H1 (cell line): ENCODE results near the gene LHX2. TPM values are rescaled to one million over a fixed set of nuclear protein-coding genes. Genes with fewer than 3 reads are reported as not detected.

Source experiments
- CTCF ChIA-PET: fragments of 300-600 bp; sonication (Branson Sonifier 250); formaldehyde crosslinking; loops from one replicate; lab custom pipeline; 2021; ENCODE audit not compliant: partially characterized antibody; lab: Charles Lee
- POLR2A ChIA-PET: fragments of 300-600 bp; sonication (Branson Sonifier 250); formaldehyde crosslinking; loops from one replicate; lab custom pipeline; 2021; ENCODE audit warnings: inconsistent platforms; ENCODE audit not compliant: partially characterized antibody; lab: Charles Lee
- DNase-seq, 2 experiments: peaks; one replicate each; pipeline versions ENCODE4 v3.0.0 to v3.0.0-alpha.2; 2010 to 2022; ENCODE audit warnings: low spot score in 2 of 2, low read depth in 1 of 2, mixed read lengths in 1 of 2
- FAIRE-seq: peaks from 2 replicates; lab custom pipeline; 2011; peaks lifted over from hg19 to GRCh38; lab: Jason Lieb, UNC
- H2AFZ ChIP-seq: 2 replicates; pipeline ENCODE4 v1.8.1; 2012; ENCODE audit warnings: low read length, inconsistent platforms
- H2AK5ac ChIP-seq: 2 replicates; pipeline ENCODE4 v1.6.1; 2013; ENCODE audit warnings: low read depth, low read length
- H2BK120ac ChIP-seq: replicated peaks from 2 replicates; pipeline ENCODE3; 2013; ENCODE audit warnings: low read depth, low read length, inconsistent platforms
- H2BK12ac ChIP-seq: 2 replicates; pipeline ENCODE4 v1.6.1; 2013; ENCODE audit warnings: low read depth, low read length
- H2BK15ac ChIP-seq: 2 replicates; pipeline ENCODE4 v1.6.1; 2013; ENCODE audit warnings: low read length
- H2BK20ac ChIP-seq: 2 replicates; pipeline ENCODE4 v1.6.1; 2013; ENCODE audit warnings: low read length
- H2BK5ac ChIP-seq: 2 replicates; pipeline ENCODE4 v1.6.1; 2013; ENCODE audit warnings: low read depth, low read length
- H3K14ac ChIP-seq: 2 replicates; pipeline ENCODE4 v1.6.1; 2013; ENCODE audit warnings: inconsistent platforms; ENCODE audit not compliant: insufficient read length
- H3K18ac ChIP-seq: 2 replicates; pipeline ENCODE4 v1.6.1; 2013; ENCODE audit warnings: low read length; ENCODE audit errors: extremely low read depth
- H3K23ac ChIP-seq: 2 replicates; pipeline ENCODE4 v1.6.1; 2013; ENCODE audit warnings: inconsistent platforms; ENCODE audit not compliant: insufficient read length
- H3K23me2 ChIP-seq: 2 replicates; pipeline ENCODE4 v1.6.1; 2013; ENCODE audit warnings: low read depth, low read length
- H3K27ac ChIP-seq: 2 replicates; pipeline ENCODE4 v1.6.1; 2011; ENCODE audit warnings: low read depth, low read length, inconsistent platforms
- H3K27me3 ChIP-seq, 4 experiments: replicated peaks in 1 of 4; 1 replicate in 1 of 4; 2 replicates in 3 of 4; pipeline versions ENCODE4 v1.6.1 to v1.8.1; 2011 to 2013; ENCODE audit warnings: low read length in 3 of 4, mild to moderate bottlenecking in 3 of 4, inconsistent platforms in 2 of 4, mixed read lengths in 2 of 4, moderate library complexity in 1 of 4; ENCODE audit not compliant: control insufficient read depth in 3 of 4, insufficient read depth in 3 of 4; ENCODE audit errors: extremely low read depth in 1 of 4
- H3K36me3 ChIP-seq, 4 experiments: 2 replicates each; pipeline versions ENCODE4 v1.6.1 to v1.8.1; 2011 to 2013; ENCODE audit warnings: mild to moderate bottlenecking in 4 of 4, low read length in 3 of 4, moderate library complexity in 2 of 4, control low read depth in 1 of 4, inconsistent platforms in 1 of 4; ENCODE audit not compliant: insufficient read depth in 4 of 4, control insufficient read depth in 2 of 4
- H3K4ac ChIP-seq: replicated peaks from 2 replicates; pipeline ENCODE3; 2013; ENCODE audit warnings: low read length, low read depth, mixed read lengths, inconsistent platforms; ENCODE audit not compliant: insufficient read length
- H3K4me1 ChIP-seq, 4 experiments: replicated peaks in 1 of 4; 1 replicate in 1 of 4; 2 replicates in 3 of 4; pipeline versions ENCODE4 v1.6.1 to v1.8.1; 2011 to 2013; ENCODE audit warnings: low read length in 3 of 4, inconsistent platforms in 2 of 4, mixed read lengths in 1 of 4; ENCODE audit not compliant: insufficient read depth in 4 of 4, control insufficient read depth in 3 of 4
- H3K4me2 ChIP-seq, 2 experiments: 2 replicates each; pipeline versions ENCODE4 v1.6.1 to v1.8.1; 2011 to 2013; ENCODE audit warnings: low read depth in 2 of 2, low read length in 2 of 2, control low read depth in 1 of 2, inconsistent platforms in 1 of 2, mild to moderate bottlenecking in 1 of 2; ENCODE audit not compliant: insufficient read depth in 1 of 2
- H3K4me3 ChIP-seq, 4 experiments: fragments of 200-600, 300-600 bp in 1 of 4; sonication (generic), shearing (Covaris generic), sonication (Bioruptor Twin) in 1 of 4; 2 replicates each; pipeline versions ENCODE4 v1.5.1 to v1.8.1; 2011 to 2016; ENCODE audit warnings: low read length in 4 of 4, low read depth in 3 of 4, control low read depth in 2 of 4, inconsistent platforms in 2 of 4, mild to moderate bottlenecking in 2 of 4, mixed read lengths in 1 of 4, moderate library complexity in 1 of 4; ENCODE audit not compliant: insufficient read depth in 2 of 4; ENCODE audit errors: extremely low read depth in 1 of 4
- H3K56ac ChIP-seq: replicated peaks from 2 replicates; pipeline ENCODE3; 2013; ENCODE audit warnings: low read depth, mild to moderate bottlenecking, mixed read lengths, low read length, inconsistent platforms; ENCODE audit not compliant: insufficient read length
- H3K79me1 ChIP-seq: 2 replicates; pipeline ENCODE4 v1.6.1; 2013; ENCODE audit warnings: low read depth, low read length, control low read depth
- H3K79me2 ChIP-seq, 2 experiments: 2 replicates each; pipeline versions ENCODE4 v1.6.1 to v1.8.1; 2012 to 2013; ENCODE audit warnings: low read length in 2 of 2, mild to moderate bottlenecking in 2 of 2, inconsistent platforms in 1 of 2; ENCODE audit not compliant: insufficient read depth in 2 of 2, control insufficient read depth in 1 of 2
- H3K9ac ChIP-seq, 4 experiments: replicated peaks in 1 of 4; 1 replicate in 1 of 4; 2 replicates in 3 of 4; pipeline versions ENCODE4 v1.6.1 to v1.8.1; 2011 to 2013; ENCODE audit warnings: low read depth in 3 of 4, low read length in 3 of 4, control low read depth in 2 of 4, mild to moderate bottlenecking in 2 of 4, moderate library complexity in 2 of 4, inconsistent platforms in 1 of 4; ENCODE audit errors: extremely low read depth in 1 of 4
- H3K9me3 ChIP-seq, 2 experiments: 2 replicates each; pipeline versions ENCODE4 v1.6.1 to v1.8.1; 2012 to 2013; ENCODE audit warnings: mild to moderate bottlenecking in 2 of 2, moderate library complexity in 2 of 2, control low read depth in 1 of 2, inconsistent platforms in 1 of 2, low read depth in 1 of 2, low read length in 1 of 2, mixed read lengths in 1 of 2; ENCODE audit not compliant: insufficient read depth in 2 of 2
- H4K20me1 ChIP-seq, 2 experiments: replicated peaks in 1 of 2; 2 replicates each; pipeline versions ENCODE3 to v1.8.1; 2011 to 2013; ENCODE audit warnings: inconsistent platforms in 2 of 2, low read length in 2 of 2, mild to moderate bottlenecking in 1 of 2; ENCODE audit not compliant: insufficient read depth in 2 of 2, control insufficient read depth in 1 of 2
- H4K5ac ChIP-seq: 2 replicates; pipeline ENCODE4 v1.6.1; 2013; ENCODE audit warnings: low read length, low read depth, mixed read lengths, inconsistent platforms; ENCODE audit not compliant: insufficient read length
- H4K8ac ChIP-seq: 2 replicates; pipeline ENCODE4 v1.8.0; 2013; ENCODE audit warnings: mild to moderate bottlenecking, moderate library complexity, low read length, inconsistent platforms; ENCODE audit not compliant: insufficient read depth; ENCODE audit errors: extremely low read depth
- H4K91ac ChIP-seq: replicated peaks from 2 replicates; pipeline ENCODE3; 2013; ENCODE audit warnings: low read length, mixed read lengths, inconsistent platforms; ENCODE audit not compliant: insufficient read length
- CTBP2 ChIP-seq: IDR thresholded peaks from 2 replicates; pipeline ENCODE4 v1.7.0; 2011; ENCODE audit warnings: borderline replicate concordance, mild to moderate bottlenecking, moderate library complexity, mixed read lengths, low read length; ENCODE audit not compliant: insufficient read depth, insufficient read length
- KDM5A ChIP-seq: fragments of 200-600 bp; IDR thresholded peaks from 2 replicates; pipeline ENCODE4 v1.7.1; 2012; ENCODE audit warnings: mild to moderate bottlenecking, low read length, inconsistent platforms, mixed read lengths
- POLR2A ChIP-seq, 2 experiments: IDR thresholded peaks; 1 replicate in 1 of 2; 2 replicates in 1 of 2; pipeline ENCODE4 v1.6.1; 2011; ENCODE audit warnings: low read depth in 2 of 2, low read length in 2 of 2, mild to moderate bottlenecking in 2 of 2; ENCODE audit errors: control extremely low read depth in 1 of 2
- WGBS, 2 experiments: shearing (Covaris generic) in 1 of 2; methylation state at CpG; one replicate each; pipeline versions ENCODE4 v1.1.6 to v1.1.7; 2013 to 2015; ENCODE audit warnings: low lambda C conversion rate in 2 of 2, mixed read lengths in 2 of 2, inconsistent platforms in 1 of 2, low coverage in 1 of 2, missing lambda C conversion rate in 1 of 2; ENCODE audit not compliant: insufficient replicate concordance in 2 of 2, insufficient coverage in 1 of 2, insufficient read length in 1 of 2; ENCODE audit errors: extremely low coverage in 1 of 2, missing lambda C conversion rate in 1 of 2; 5-methylcytosine and 5-hydroxymethylcytosine counted together
- polyA plus RNA-seq, 7 experiments: library from polyadenylated mRNA; depleted of rRNA in 3 of 7; stranded (reverse) in 5 of 7; unstranded in 2 of 7; fragments of >200 nt in 5 of 7; fragments of 200-250 nt in 2 of 7; gene quantifications; 1 replicate in 5 of 7; 2 replicates in 1 of 7; 4 replicates in 1 of 7; pipeline versions ENCODE4 v1.2.1 to v1.2.3, GENCODE V29; 2011 to 2013; ENCODE audit warnings: missing spikeins in 2 of 7, mixed read lengths in 2 of 7
- total RNA-seq: library from RNA; stranded (reverse); fragmentation: NEBNext Ultra II Directional; extraction: Animal tissue kit (Norgen Biotek cat#: 25700); gene quantifications from 2 replicates; pipeline ENCODE4 v1.2.1, GENCODE V29; 2021

Gene LHX2
- total and polyA plus RNA-seq, 2 of the 8 experiments (the other 6 are each of a cell fraction or from before 2014, with no cell fraction given), result 0.11 to 0.86 TPM

- no peaks in the 10 kb centered on the region for H3K79me1 ChIP-seq
- H2BK5ac ChIP-seq, result no peak overlapping the region
- no peak overlapping the region for H3K56ac ChIP-seq
- no peak for FAIRE-seq
- no peak overlapping the region for H2AFZ ChIP-seq
- 91% methylated on average over 5 of the region's 5 CpGs; no CpG with 5 or more reads in 1 of the 2 experiments for WGBS, 2 experiments
- no peaks in the 10 kb centered on the region; the same call in 1 of the 2 replicates for H3K23me2 ChIP-seq
- no peak overlapping the region for H2BK20ac ChIP-seq
- H3K4me2 ChIP-seq, result no peak overlapping the region; a peak in 1 of 4 replicates
- peaks cover 0 to 9% (median 5%) of the 10 kb centered on the region in 4 experiments; a peak in 6 of 7 replicates for H3K4me1 ChIP-seq
- no peak overlapping the region for H2BK12ac ChIP-seq
- H2BK15ac ChIP-seq, result no peak overlapping the region
- H3K27ac ChIP-seq, result no peak overlapping the region
- H3K18ac ChIP-seq, result no peak overlapping the region
- H4K20me1 ChIP-seq, result peaks cover 0 to 2% of the 10 kb centered on the region in 2 experiments
- no peak for DNase-seq
- H3K9ac ChIP-seq, result no peak overlapping the region
- H3K23ac ChIP-seq, result no peak overlapping the region
- peaks cover 0 to 19% (median 12%) of the 10 kb centered on the region in 4 experiments; a peak in 6 of 7 replicates for H3K27me3 ChIP-seq
- H3K79me2 ChIP-seq, result no peaks in the 10 kb centered on the region
- H3K36me3 ChIP-seq, result no peaks in the 10 kb centered on the region
- no peak overlapping the region for H2AK5ac ChIP-seq
- no peak overlapping the region for H4K91ac ChIP-seq
- no peak overlapping the region for H3K4me3 ChIP-seq
- CTCF ChIA-PET, result interaction anchor here (0.7 to 2.5 kb wide), 4 partner anchors 7 to 634 kb away, joined by 3 to 8 read pairs (median 3); no protein-coding TSS in a partner anchor
- no peak for TF ChIP-seq KDM5A
- TF ChIP-seq CTBP2, result no peak
- TF ChIP-seq POLR2A (IDR thresholded peaks at IDR 0.05; ENCODE audit: control extremely low read depth in 1 of 2, low read depth in 2 of 2, low read length in 2 of 2), result no peak
- TF ChIP-seq, all 59 proteins: peak for 0
- Histone ChIP-seq H4K5ac (no peak overlapping the region), H4K8ac (no peak overlapping the region), H3K14ac (no peak overlapping the region), H2BK120ac (no peak overlapping the region), H3K9me3 (no peaks in the 10 kb centered on the region), H3K4ac (no peak overlapping the region)
- POLR2A ChIA-PET, result no interaction called here
Observed at GRCh38 chr9:124033348-124033747, 21.8 kb downstream of the LHX2 start.
